Measurements from ENCODE around the gene SEH1L. TPM values are rescaled to one million over a fixed set of nuclear protein-coding genes. Genes with fewer than 3 reads are reported as not detected.

Gene SEH1L
- total RNA-seq, 1 donor from 2014 or later: 47.6 TPM

DNA sequence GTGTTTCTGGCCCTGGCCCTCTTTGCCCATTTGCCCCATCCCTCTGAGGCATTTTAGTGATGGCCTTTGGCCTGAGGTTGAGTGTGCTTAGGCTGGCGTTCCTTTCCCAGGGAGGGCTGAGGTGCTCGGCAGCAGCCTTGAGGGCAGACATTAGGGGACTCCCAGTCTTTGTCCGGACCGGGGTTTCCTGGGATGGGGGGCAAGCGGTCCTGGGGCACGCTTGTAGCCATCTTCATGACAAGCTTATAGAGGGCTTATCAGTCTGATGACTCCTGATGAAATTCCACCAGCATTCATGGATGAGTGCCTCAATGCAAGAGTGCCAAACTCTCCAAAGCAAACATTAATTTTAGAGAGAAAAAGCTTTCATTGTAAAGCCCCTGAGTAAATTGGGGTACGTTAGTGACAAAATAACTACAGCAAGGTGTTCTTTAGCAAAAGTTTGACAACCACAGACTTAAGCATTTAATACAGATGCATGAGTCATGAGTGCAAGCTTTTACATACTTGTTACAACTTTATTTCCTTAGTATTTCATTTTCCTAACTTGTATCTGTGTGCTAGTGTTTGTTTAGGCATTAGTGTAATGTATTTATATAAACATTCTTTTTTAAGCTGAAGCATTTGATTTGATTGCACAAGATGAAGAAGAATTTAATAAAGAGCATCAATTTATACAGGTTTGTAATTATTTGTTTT lies 89.0 kb downstream of the SEH1L start:
- no peak for DNase-seq (ENCODE audit: low read depth in 2 of 2)

Other genes with a start within 250 kb of the SEH1L start
- gene CEP76, start 245.3 kb upstream of the SEH1L start, total RNA-seq: 9.8 and 12.3 TPM in 2 replicates
- gene PSMG2, start 245.0 kb upstream of the SEH1L start, total RNA-seq: 52.6 and 68.4 TPM in 2 replicates
- 12.7 and 14.4 TPM in 2 replicates for gene PTPN2, start 63.8 kb upstream of the SEH1L start, total RNA-seq
- gene CEP192, start 43.4 kb downstream of the SEH1L start, total RNA-seq: 16.1 and 24.4 TPM in 2 replicates

Data from lung microvascular endothelial cell (primary cell).